Mesenchymal stem cell (in vitro differentiated cells and primary cell): ENCODE results near the gene KLHL18.
"Not testable (repeated sequence)": the region's sequence is repeated elsewhere in the genome, so short reads cannot be mapped to it uniquely, and the experiment has no call there.

Experiments used
- DNase-seq: peaks from one replicate; pipeline ENCODE4 v3.0.0-alpha.2; 2013
- H2AFZ ChIP-seq: one replicate; pipeline ENCODE4 v1.6.1; 2013; ENCODE audit warnings: low read depth, mild to moderate bottlenecking, control low read depth, inconsistent platforms, low read length, moderate library complexity
- H2AK5ac ChIP-seq: 2 replicates; pipeline ENCODE4 v1.6.1; 2013; ENCODE audit warnings: low read length, moderate library complexity, mild to moderate bottlenecking, inconsistent platforms; ENCODE audit not compliant: severe bottlenecking
- H2BK120ac ChIP-seq: one replicate; pipeline ENCODE4 v1.6.1; 2013; ENCODE audit warnings: low read depth, mild to moderate bottlenecking, inconsistent platforms, low read length, moderate library complexity
- H2BK12ac ChIP-seq, 2 experiments: one replicate each; pipeline ENCODE4 v1.6.1; 2013; ENCODE audit warnings: inconsistent platforms in 2 of 2, low read length in 2 of 2, mild to moderate bottlenecking in 2 of 2, moderate library complexity in 2 of 2, control low read depth in 1 of 2
- H2BK15ac ChIP-seq: one replicate; pipeline ENCODE4 v1.6.1; 2013; ENCODE audit warnings: mild to moderate bottlenecking, low read depth, inconsistent platforms; ENCODE audit not compliant: poor library complexity, severe bottlenecking
- H2BK5ac ChIP-seq: 2 replicates; pipeline ENCODE4 v1.6.1; 2013; ENCODE audit warnings: low read depth, mild to moderate bottlenecking, low read length, control low read depth, inconsistent platforms; ENCODE audit not compliant: poor library complexity, severe bottlenecking
- H3K14ac ChIP-seq, 2 experiments: one replicate each; pipeline ENCODE4 v1.6.1; 2013; ENCODE audit warnings: inconsistent platforms in 2 of 2, low read length in 2 of 2, control low read depth in 1 of 2, mild to moderate bottlenecking in 1 of 2, moderate library complexity in 1 of 2
- H3K18ac ChIP-seq, 2 experiments: one replicate each; pipeline ENCODE4 v1.6.1; 2013; ENCODE audit warnings: inconsistent platforms in 2 of 2, low read length in 2 of 2, control low read depth in 1 of 2, low read depth in 1 of 2, mild to moderate bottlenecking in 1 of 2
- H3K23ac ChIP-seq, 2 experiments: one replicate each; pipeline ENCODE4 v1.6.1; 2013; ENCODE audit warnings: inconsistent platforms in 2 of 2, low read length in 2 of 2, mild to moderate bottlenecking in 2 of 2, moderate library complexity in 2 of 2, control low read depth in 1 of 2
- H3K27ac ChIP-seq: 2 replicates; pipeline ENCODE4 v1.5.1; 2013; ENCODE audit warnings: mild to moderate bottlenecking, moderate library complexity, low read length, control low read depth, inconsistent platforms; ENCODE audit not compliant: poor library complexity, severe bottlenecking
- H3K27me3 ChIP-seq, 2 experiments: 2 replicates each; pipeline versions ENCODE4 v1.6.1 to v1.7.0; 2013; ENCODE audit warnings: low read length in 2 of 2, mild to moderate bottlenecking in 2 of 2, moderate library complexity in 2 of 2, control low read depth in 1 of 2, inconsistent platforms in 1 of 2; ENCODE audit not compliant: control insufficient read depth in 1 of 2, insufficient read depth in 1 of 2
- H3K36me3 ChIP-seq, 2 experiments: 2 replicates each; pipeline versions ENCODE4 v1.6.1 to v1.7.0; 2013; ENCODE audit warnings: low read length in 2 of 2, control low read depth in 1 of 2, inconsistent platforms in 1 of 2, low read depth in 1 of 2, mild to moderate bottlenecking in 1 of 2; ENCODE audit not compliant: insufficient read depth in 2 of 2, control insufficient read depth in 1 of 2
- H3K4ac ChIP-seq, 2 experiments: one replicate each; pipeline ENCODE4 v1.6.1; 2013; ENCODE audit warnings: inconsistent platforms in 2 of 2, low read length in 2 of 2, mild to moderate bottlenecking in 2 of 2, moderate library complexity in 2 of 2, control low read depth in 1 of 2, low read depth in 1 of 2
- H3K4me1 ChIP-seq: 2 replicates; pipeline ENCODE4 v1.6.1; 2013; ENCODE audit warnings: low read depth, low read length, control low read depth; ENCODE audit not compliant: control insufficient read depth, insufficient read depth
- H3K4me2 ChIP-seq: 2 replicates; pipeline ENCODE4 v1.6.1; 2013; ENCODE audit warnings: low read length, mild to moderate bottlenecking, inconsistent platforms; ENCODE audit not compliant: poor library complexity, severe bottlenecking
- H3K4me3 ChIP-seq, 2 experiments: 2 replicates each; pipeline versions ENCODE4 v1.5.1 to v1.7.0; 2013; ENCODE audit warnings: low read length in 2 of 2, mild to moderate bottlenecking in 2 of 2, control low read depth in 1 of 2, low read depth in 1 of 2; ENCODE audit not compliant: insufficient read depth in 1 of 2
- H3K79me1 ChIP-seq: replicated peaks from 2 replicates; pipeline ENCODE4 v1.6.1; 2013; ENCODE audit warnings: mild to moderate bottlenecking, control low read depth, low read length, inconsistent platforms; ENCODE audit not compliant: poor library complexity, severe bottlenecking
- H3K9ac ChIP-seq: 2 replicates; pipeline ENCODE4 v1.7.0; 2013; ENCODE audit warnings: mild to moderate bottlenecking, low read length, moderate library complexity
- H3K9me3 ChIP-seq: 2 replicates; pipeline ENCODE4 v1.7.0; 2013; ENCODE audit warnings: mild to moderate bottlenecking, low read length; ENCODE audit not compliant: control insufficient read depth
- H4K8ac ChIP-seq: one replicate; pipeline ENCODE4 v1.6.1; 2013; ENCODE audit warnings: inconsistent platforms, mild to moderate bottlenecking, low read length, moderate library complexity
- H4K91ac ChIP-seq: one replicate; pipeline ENCODE4 v1.6.1; 2013; ENCODE audit warnings: mild to moderate bottlenecking, low read length, inconsistent platforms
- WGBS: methylation state at CpG from one replicate; pipeline ENCODE4 v1.1.7; 2013; ENCODE audit warnings: mixed read lengths; 5-methylcytosine and 5-hydroxymethylcytosine counted together

Gene KLHL18

GRCh38 chr3:47301456-47301855, 18.7 kb downstream of the KLHL18 start:
- no peak for DNase-seq
- Histone ChIP-seq H2BK5ac (no peak overlapping the region), H3K36me3 (peaks cover 4 to 27% of the 10 kb centered on the region in 2 experiments), H3K9me3 (no peaks in the 10 kb centered on the region), H2AFZ (no peak overlapping the region), H4K91ac (no peak overlapping the region), H2AK5ac (no peak overlapping the region), H3K27me3 (no peaks in the 10 kb centered on the region), H4K8ac (no peak overlapping the region), H3K23ac (no peak overlapping the region), H2BK15ac (no peak overlapping the region), H3K9ac (no peak overlapping the region), H3K27ac (no peak overlapping the region), H3K4me3 (no peak overlapping the region), H2BK12ac (no peak overlapping the region), H3K4me1 (no peaks in the 10 kb centered on the region), H3K18ac (no peak overlapping the region), H3K4me2 (no peak overlapping the region), H3K79me1 (peaks cover 35% of the 10 kb centered on the region), H3K14ac (no peak overlapping the region), H2BK120ac (no peak overlapping the region), H3K4ac (no peak overlapping the region)

- no peak overlapping the region for H3K9ac ChIP-seq
- no peak overlapping the region for H2BK5ac ChIP-seq
- H3K27ac ChIP-seq = no peak overlapping the region
- H3K18ac ChIP-seq = no peak overlapping the region
- peaks cover 4 to 31% of the 10 kb centered on the region in 2 experiments for H3K36me3 ChIP-seq
- H2AK5ac ChIP-seq = no peak overlapping the region
- H2AFZ ChIP-seq = no peak overlapping the region
- peaks cover 17% of the 10 kb centered on the region for H3K79me1 ChIP-seq
- WGBS = no CpG with 5 or more reads among the region's 2 CpGs
- H3K4me2 ChIP-seq = no peak overlapping the region
- H3K14ac ChIP-seq = no peak overlapping the region
- H4K91ac ChIP-seq = no peak overlapping the region
- no peak overlapping the region for H2BK15ac ChIP-seq
- H4K8ac ChIP-seq = no peak overlapping the region
- no peak for DNase-seq
- no peak overlapping the region for H3K23ac ChIP-seq
- H2BK120ac ChIP-seq = no peak overlapping the region
- H2BK12ac ChIP-seq = no peak overlapping the region
- H3K4me1 ChIP-seq = peaks cover 3% of the 10 kb centered on the region
- H3K27me3 ChIP-seq = no peaks in the 10 kb centered on the region
- no peak overlapping the region for H3K4me3 ChIP-seq
- H3K9me3 ChIP-seq = no peaks in the 10 kb centered on the region
- no peak overlapping the region for H3K4ac ChIP-seq
These were observed 23.3 kb downstream of the KLHL18 start for GRCh38 chr3:47306022-47306421.

GRCh38 chr3:47309231-47309630, 26.5 kb downstream of the KLHL18 start:
- not testable (repeated sequence) for H4K91ac ChIP-seq, H3K36me3 ChIP-seq, H2AFZ ChIP-seq, H3K9me3 ChIP-seq, DNase-seq, H2BK120ac ChIP-seq, H2BK5ac ChIP-seq, H2BK12ac ChIP-seq, H3K27ac ChIP-seq, H3K4me1 ChIP-seq, H4K8ac ChIP-seq, H3K4ac ChIP-seq, H3K23ac ChIP-seq, H3K79me1 ChIP-seq, H2AK5ac ChIP-seq, H3K14ac ChIP-seq, H3K4me2 ChIP-seq, H3K18ac ChIP-seq, H3K27me3 ChIP-seq, H3K9ac ChIP-seq, H2BK15ac ChIP-seq, H3K4me3 ChIP-seq
- 98% methylated on average over 27 of the region's 28 CpGs for WGBS

GRCh38 chr3:47310391-47310790, 27.6 kb downstream of the KLHL18 start:
- Histone ChIP-seq H3K9ac (no peak overlapping the region), H4K8ac (no peak overlapping the region), H4K91ac (no peak overlapping the region), H3K27ac (peak overlapping the region; percentile 57), H2AFZ (no peak overlapping the region), H3K27me3 (no peaks in the 10 kb centered on the region), H3K36me3 (peaks cover 0 to 9% of the 10 kb centered on the region in 2 experiments), H3K23ac (no peak overlapping the region), H2BK5ac (no peak overlapping the region), H3K4me1 (peaks cover 3% of the 10 kb centered on the region), H2BK12ac (no peak overlapping the region), H2BK120ac (no peak overlapping the region), H3K9me3 (no peaks in the 10 kb centered on the region), H2AK5ac (peak overlapping the region; percentile 66), H2BK15ac (no peak overlapping the region), H3K4ac (no peak overlapping the region), H3K79me1 (peaks cover 9% of the 10 kb centered on the region), H3K4me3 (no peak overlapping the region), H3K14ac (no peak overlapping the region), H3K18ac (no peak overlapping the region), H3K4me2 (no peak overlapping the region)
- WGBS = 90% methylated on average over 4 of the region's 4 CpGs
- DNase-seq = no peak
